Choroid plexus epithelial cell (primary cell): ENCODE results near the gene PINLYP.
A peak's percentile ranks its signal among the peaks of the same experiment; 100 is the strongest.

Experiments used
- DNase-seq: peaks from one replicate; pipeline ENCODE4 v3.0.0-alpha.2; 2010; ENCODE audit warnings: low read depth
- H3K4me3 ChIP-seq: 2 replicates; pipeline ENCODE4 v1.5.1; 2011; ENCODE audit warnings: low read depth, mild to moderate bottlenecking, control low read depth, low read length, moderate library complexity
- CTCF ChIP-seq: conservative IDR thresholded peaks from 2 replicates; pipeline ENCODE4 v1.5.1; 2011; ENCODE audit warnings: low read depth, mild to moderate bottlenecking, control low read depth, inconsistent platforms, low read length, moderate library complexity

Gene PINLYP

GRCh38 chr19:43623889-43624670 lies 48.5 kb downstream of the PINLYP start:
- H3K4me3 ChIP-seq, result no peak overlapping the region
- TF ChIP-seq CTCF, result no peak
- no peak for DNase-seq

DNA sequence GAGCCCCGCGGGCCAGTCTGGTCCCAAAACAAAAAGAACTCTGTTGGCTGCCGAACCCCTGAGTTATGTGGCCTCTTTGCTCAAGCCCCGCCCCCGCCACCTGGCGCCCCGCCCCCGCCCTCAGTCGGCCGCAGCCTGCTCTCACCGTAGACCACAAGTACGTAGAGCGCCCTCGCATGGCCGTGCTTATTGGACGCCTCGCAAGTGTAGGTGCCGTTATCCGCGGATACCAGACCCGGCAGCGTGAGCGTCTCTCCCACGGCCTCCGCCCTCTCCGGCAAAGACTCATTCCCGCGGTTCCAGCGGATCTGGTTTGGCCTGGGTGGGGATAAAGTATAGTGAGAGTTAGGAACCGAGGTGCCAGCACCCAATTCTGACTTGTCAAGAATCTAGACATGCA lies 49.3 kb downstream of the PINLYP start:
- peak; percentile 25 for TF ChIP-seq CTCF
- peak; percentile 43 for DNase-seq
- no peak overlapping the region for H3K4me3 ChIP-seq

- no peak overlapping the region for H3K4me3 ChIP-seq
- peak; percentile 13 for TF ChIP-seq CTCF
- DNase-seq, result no peak
These were observed 50.4 kb downstream of the PINLYP start for GRCh38 chr19:43625918-43626579.

DNA sequence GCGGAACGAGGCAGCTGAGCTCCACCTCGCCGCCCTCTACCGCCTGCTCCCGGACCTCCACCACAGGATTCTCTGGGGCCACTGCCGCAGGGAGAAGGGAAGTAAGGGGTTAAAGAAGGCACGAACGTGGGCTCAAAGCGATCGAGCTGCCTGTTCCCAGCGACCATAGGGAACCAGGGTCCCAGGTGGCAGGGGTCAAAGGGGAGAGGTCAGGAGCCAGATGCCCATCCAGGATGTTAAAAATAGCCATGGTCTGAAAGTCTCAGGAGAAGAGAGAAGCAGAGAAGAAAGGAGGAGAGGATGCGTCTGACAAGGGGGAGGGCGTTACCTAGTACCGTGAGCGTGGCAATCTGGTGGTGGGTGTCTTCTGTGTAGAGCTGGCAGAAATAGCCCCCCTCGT lies 51.2 kb downstream of the PINLYP start:
- TF ChIP-seq CTCF, result no peak
- H3K4me3 ChIP-seq, result no peak overlapping the region
- no peak for DNase-seq

DNA sequence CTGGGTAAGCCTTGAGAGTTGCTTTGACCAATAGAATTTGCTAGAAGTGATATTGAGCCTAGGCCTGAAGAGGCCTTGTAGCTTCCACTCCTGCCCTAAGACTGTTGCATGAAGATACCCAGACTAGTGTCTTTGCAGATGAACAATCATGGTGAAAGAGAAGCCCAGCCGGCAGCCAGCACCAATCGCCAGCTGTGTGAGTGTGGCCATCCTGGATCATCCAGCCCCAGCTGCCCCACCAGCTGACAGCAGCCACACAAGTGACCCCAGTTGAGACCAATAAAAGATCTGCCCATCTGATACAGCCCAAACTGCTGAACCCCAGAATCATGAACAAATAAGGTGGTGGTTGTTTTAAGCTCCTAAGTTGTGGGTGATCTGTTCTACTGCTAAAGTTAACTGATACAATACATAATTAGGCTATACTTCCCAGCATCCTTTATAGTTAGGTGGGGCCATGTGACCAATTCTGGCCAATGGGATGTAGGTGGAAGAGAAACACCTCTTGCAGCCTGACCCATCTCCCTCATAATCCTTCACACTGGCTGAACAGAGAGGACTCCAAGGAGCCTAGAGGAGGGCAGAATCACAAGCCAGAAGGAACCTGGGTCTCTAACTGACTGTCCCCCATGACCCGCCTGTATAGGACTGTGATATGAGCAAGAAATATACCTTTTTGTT lies 53.2 kb downstream of the PINLYP start:
- no peak for TF ChIP-seq CTCF
- no peak for DNase-seq
- H3K4me3 ChIP-seq, result no peak overlapping the region

GRCh38 chr19:43631491-43631890 lies 55.9 kb downstream of the PINLYP start:
- no peak overlapping the region for H3K4me3 ChIP-seq
- no peak for TF ChIP-seq CTCF
- no peak for DNase-seq
